Stimulated activated naive CD8-positive, alpha-beta T cell treated with anti-CD3 and anti-CD28 coated beads, Interleukin-15, Interleukin-2, amounts not matched to agents 100 ng/mL and 50 ng/mL, for 24 hours (primary cell): ENCODE measurements around the gene STRADB.
"Not testable (repeated sequence)": the region's sequence is repeated elsewhere in the genome, so short reads cannot be mapped to it uniquely, and the experiment has no call there.

ENCODE experiments used
- H3K27ac Mint-ChIP-seq: one replicate; pipeline ENCODE4 v1.8.0; 2021; ENCODE audit warnings: mild to moderate bottlenecking, mixed read lengths
- H3K27me3 Mint-ChIP-seq: one replicate; pipeline ENCODE4 v1.8.0; 2021; ENCODE audit warnings: mixed read lengths
- H3K36me3 Mint-ChIP-seq: one replicate; pipeline ENCODE4 v1.8.0; 2021; ENCODE audit warnings: low read depth, mixed read lengths
- H3K4me1 Mint-ChIP-seq: one replicate; pipeline ENCODE4 v1.8.0; 2021; ENCODE audit warnings: low read depth, mixed read lengths
- H3K4me3 Mint-ChIP-seq: one replicate; pipeline ENCODE4 v1.8.0; 2021; ENCODE audit warnings: mild to moderate bottlenecking, mixed read lengths
- H3K9me3 Mint-ChIP-seq: one replicate; pipeline ENCODE4 v1.8.0; 2021; ENCODE audit warnings: mixed read lengths

The STRADB gene

GRCh38 chr2:201470821-201471731 lies 19.5 kb downstream of the STRADB start:
- no peaks in the 10 kb centered on the region for H3K9me3 Mint-ChIP-seq
- no peaks in the 10 kb centered on the region for H3K27me3 Mint-ChIP-seq
- no peak overlapping the region for H3K4me3 Mint-ChIP-seq
- no peaks in the 10 kb centered on the region for H3K4me1 Mint-ChIP-seq
- H3K27ac Mint-ChIP-seq, result no peak overlapping the region
- peaks cover 50% of the 10 kb centered on the region for H3K36me3 Mint-ChIP-seq

- Mint-ChIP-seq H3K36me3 (peaks cover 51% of the 10 kb centered on the region), H3K9me3 (no peaks in the 10 kb centered on the region), H3K4me3 (no peak overlapping the region), H3K4me1 (no peaks in the 10 kb centered on the region), H3K27me3 (no peaks in the 10 kb centered on the region), H3K27ac (no peak overlapping the region)
Measured at GRCh38 chr2:201471732-201472393, 20.3 kb downstream of the STRADB start.

- H3K4me3 Mint-ChIP-seq, result no peak overlapping the region
- peaks cover 53% of the 10 kb centered on the region for H3K36me3 Mint-ChIP-seq
- H3K4me1 Mint-ChIP-seq, result no peaks in the 10 kb centered on the region
- no peak overlapping the region for H3K27ac Mint-ChIP-seq
- no peaks in the 10 kb centered on the region for H3K9me3 Mint-ChIP-seq
- no peaks in the 10 kb centered on the region for H3K27me3 Mint-ChIP-seq
Measured at GRCh38 chr2:201472411-201472810, 20.9 kb downstream of the STRADB start.

GRCh38 chr2:201482543-201482942 lies 31.0 kb downstream of the STRADB start:
- Mint-ChIP-seq H3K9me3 (no peaks in the 10 kb centered on the region), H3K4me1 (no peaks in the 10 kb centered on the region), H3K27me3 (no peaks in the 10 kb centered on the region), H3K27ac (no peak overlapping the region), H3K36me3 (peaks cover 6% of the 10 kb centered on the region), H3K4me3 (no peak overlapping the region)

GRCh38 chr2:201483342-201483741 lies 31.8 kb downstream of the STRADB start:
- Mint-ChIP-seq H3K27me3 (no peaks in the 10 kb centered on the region), H3K27ac (no peak overlapping the region), H3K9me3 (no peaks in the 10 kb centered on the region), H3K36me3 (peaks cover 5% of the 10 kb centered on the region), H3K4me1 (no peaks in the 10 kb centered on the region), H3K4me3 (no peak overlapping the region)

- not testable (repeated sequence) for H3K27me3 Mint-ChIP-seq, H3K36me3 Mint-ChIP-seq, H3K4me1 Mint-ChIP-seq, H3K27ac Mint-ChIP-seq, H3K9me3 Mint-ChIP-seq, H3K4me3 Mint-ChIP-seq
Measured at GRCh38 chr2:201483758-201484157, 32.2 kb downstream of the STRADB start.

GRCh38 chr2:201484805-201485204 lies 33.3 kb downstream of the STRADB start:
- H3K9me3 Mint-ChIP-seq, result no peaks in the 10 kb centered on the region
- H3K27me3 Mint-ChIP-seq, result no peaks in the 10 kb centered on the region
- H3K36me3 Mint-ChIP-seq, result peaks cover 5% of the 10 kb centered on the region
- no peak overlapping the region for H3K27ac Mint-ChIP-seq
- H3K4me3 Mint-ChIP-seq, result no peak overlapping the region
- no peaks in the 10 kb centered on the region for H3K4me1 Mint-ChIP-seq

- no peaks in the 10 kb centered on the region for H3K9me3 Mint-ChIP-seq
- H3K27me3 Mint-ChIP-seq, result no peaks in the 10 kb centered on the region
- no peaks in the 10 kb centered on the region for H3K36me3 Mint-ChIP-seq
- no peak overlapping the region for H3K27ac Mint-ChIP-seq
- H3K4me3 Mint-ChIP-seq, result no peak overlapping the region
- no peaks in the 10 kb centered on the region for H3K4me1 Mint-ChIP-seq
Measured at GRCh38 chr2:201490291-201490690, 38.8 kb downstream of the STRADB start.

GRCh38 chr2:201496785-201497184 lies 45.2 kb downstream of the STRADB start:
- Mint-ChIP-seq H3K4me1 (no peaks in the 10 kb centered on the region), H3K27me3 (no peaks in the 10 kb centered on the region), H3K36me3 (peaks cover 4% of the 10 kb centered on the region), H3K9me3 (peaks cover under 1% of the 10 kb centered on the region), H3K4me3 (no peak overlapping the region), H3K27ac (no peak overlapping the region)

GRCh38 chr2:201500534-201500933 lies 49.0 kb downstream of the STRADB start:
- Mint-ChIP-seq H3K27ac (no peak overlapping the region), H3K36me3 (peaks cover 12% of the 10 kb centered on the region)

GRCh38 chr2:201502713-201503112 lies 51.2 kb downstream of the STRADB start:
- peaks cover 3% of the 10 kb centered on the region for H3K4me1 Mint-ChIP-seq
- peaks cover 21% of the 10 kb centered on the region for H3K9me3 Mint-ChIP-seq
- no peak overlapping the region for H3K4me3 Mint-ChIP-seq
- H3K36me3 Mint-ChIP-seq, result peaks cover 16% of the 10 kb centered on the region
- no peaks in the 10 kb centered on the region for H3K27me3 Mint-ChIP-seq
- H3K27ac Mint-ChIP-seq, result no peak overlapping the region

More at GRCh38 chr2:201500534-201500933, 49.0 kb downstream of the STRADB start:
- Mint-ChIP-seq H3K27me3 (no peaks in the 10 kb centered on the region), H3K4me1 (no peaks in the 10 kb centered on the region), H3K4me3 (no peak overlapping the region), H3K9me3 (peaks cover 15% of the 10 kb centered on the region)

- H3K27me3 Mint-ChIP-seq, result no peaks in the 10 kb centered on the region
- H3K36me3 Mint-ChIP-seq, result peaks cover 8% of the 10 kb centered on the region
- peaks cover 8% of the 10 kb centered on the region for H3K4me1 Mint-ChIP-seq
- peak overlapping the region; percentile 26 for H3K27ac Mint-ChIP-seq
- peaks cover 18% of the 10 kb centered on the region for H3K9me3 Mint-ChIP-seq
- no peak overlapping the region for H3K4me3 Mint-ChIP-seq
Measured at GRCh38 chr2:201507725-201508124, 56.2 kb downstream of the STRADB start.

GRCh38 chr2:201513271-201513670 lies 61.7 kb downstream of the STRADB start:
- Mint-ChIP-seq H3K9me3 (no peaks in the 10 kb centered on the region), H3K27me3 (no peaks in the 10 kb centered on the region), H3K4me3 (no peak overlapping the region), H3K36me3 (no peaks in the 10 kb centered on the region), H3K4me1 (no peaks in the 10 kb centered on the region), H3K27ac (no peak overlapping the region)

- peaks cover 8% of the 10 kb centered on the region for H3K36me3 Mint-ChIP-seq
- no peak overlapping the region for H3K4me3 Mint-ChIP-seq
- peaks cover 13% of the 10 kb centered on the region for H3K9me3 Mint-ChIP-seq
- no peaks in the 10 kb centered on the region for H3K27me3 Mint-ChIP-seq
- no peak overlapping the region for H3K27ac Mint-ChIP-seq
- H3K4me1 Mint-ChIP-seq, result no peaks in the 10 kb centered on the region
Measured at GRCh38 chr2:201515573-201516246, 64.2 kb downstream of the STRADB start.

- Mint-ChIP-seq H3K4me1 (peaks cover 3% of the 10 kb centered on the region), H3K36me3 (peaks cover 10% of the 10 kb centered on the region), H3K9me3 (peaks cover 25% of the 10 kb centered on the region)
Measured at GRCh38 chr2:201517094-201517493, 65.6 kb downstream of the STRADB start.

More at GRCh38 chr2:201517094-201517493, 65.6 kb downstream of the STRADB start:
- Mint-ChIP-seq H3K4me3 (no peak overlapping the region), H3K27me3 (no peaks in the 10 kb centered on the region), H3K27ac (no peak overlapping the region)
